HepG2 (cell line): ENCODE data around the gene NOC4L. TPM values are rescaled to one million over a fixed set of nuclear protein-coding genes. Genes with fewer than 3 reads are reported as not detected.

Experiments
- ATAC-seq: fragments of 200-7000 bp; cut with Tn5 transposase; 3 replicates; pipeline ENCODE4 v1.9.1; 2020; ENCODE audit warnings: mild to moderate bottlenecking, moderate library complexity
- BruUV-seq: library from RNA; stranded (reverse); fragments of 400-500 nt; replicated peaks from 2 replicates; lab custom pipeline; 2021; lab: Mats Ljungman, UMichigan
- CTCF ChIA-PET: fragments of 300-600 bp; formaldehyde crosslinking; extraction: SDS; loops from one replicate; lab custom pipeline; 2021; ENCODE audit warnings: low total read pairs, inconsistent platforms, low intra/inter-chr PET ratio; lab: Yijun Ruan, JAX
- POLR2A ChIA-PET: fragments of 350-600 bp; sonication (Branson Sonifier 250); formaldehyde crosslinking; loops from one replicate; lab custom pipeline; 2020; ENCODE audit warnings: antibody characterized with exemption, inconsistent platforms; lab: Yijun Ruan, JAX
- DNase-seq: peaks from one replicate; pipeline ENCODE4 v3.0.0-alpha.2; 2015; ENCODE audit warnings: low spot score
- FAIRE-seq: peaks from 3 replicates; lab custom pipeline; 2011; peaks lifted over from hg19 to GRCh38; lab: Jason Lieb, UNC
- H2AFZ ChIP-seq: one replicate; pipeline ENCODE4 v1.6.1; 2011; ENCODE audit warnings: low read length, inconsistent platforms
- H3K27ac ChIP-seq: fragments of 300-600 bp; 3 replicates; pipeline ENCODE4 v1.8.0; 2011; ENCODE audit warnings: mixed run types, mild to moderate bottlenecking, mixed read lengths, low read length, inconsistent platforms; ENCODE audit not compliant: insufficient read depth; ENCODE audit errors: extremely low read length
- H3K27me3 ChIP-seq, 2 experiments: fragments of 200-600 bp in 1 of 2; 2 replicates in 1 of 2; 3 replicates in 1 of 2; pipeline versions ENCODE4 v1.6.0 to v1.8.0; 2011; ENCODE audit warnings: low read length in 2 of 2, mild to moderate bottlenecking in 2 of 2, moderate library complexity in 2 of 2, inconsistent platforms in 1 of 2; ENCODE audit not compliant: insufficient read depth in 2 of 2, control insufficient read depth in 1 of 2
- H3K36me3 ChIP-seq, 2 experiments: fragments of 200-600 bp in 1 of 2; replicated peaks in 1 of 2; 2 replicates in 1 of 2; 3 replicates in 1 of 2; pipeline versions ENCODE4 v1.5.1 to v1.8.0; 2011; ENCODE audit warnings: low read length in 2 of 2, inconsistent platforms in 1 of 2; ENCODE audit not compliant: insufficient read depth in 2 of 2, control insufficient read depth in 1 of 2
- H3K4me1 ChIP-seq: 2 replicates; pipeline ENCODE4 v1.5.1; 2012; ENCODE audit warnings: low read length, inconsistent platforms; ENCODE audit not compliant: insufficient read depth
- H3K4me2 ChIP-seq: 2 replicates; pipeline ENCODE4 v1.6.0; 2011; ENCODE audit warnings: low read depth, low read length, inconsistent platforms
- H3K4me3 ChIP-seq, 3 experiments: fragments of 200-600 bp in 1 of 3; sonication (generic), shearing (Covaris generic) in 1 of 3; replicated peaks in 1 of 3; 2 replicates each; pipeline ENCODE4 v1.5.1; 2011 to 2016; ENCODE audit warnings: low read length in 3 of 3, inconsistent platforms in 2 of 3, low read depth in 2 of 3, mild to moderate bottlenecking in 2 of 3, control low read depth in 1 of 3, mixed read lengths in 1 of 3; ENCODE audit not compliant: insufficient read depth in 1 of 3
- H3K79me2 ChIP-seq: one replicate; pipeline ENCODE4 v1.6.1; 2011; ENCODE audit warnings: low read length, inconsistent platforms; ENCODE audit not compliant: insufficient read depth
- H3K9ac ChIP-seq: 2 replicates; pipeline ENCODE4 v1.6.0; 2011; ENCODE audit warnings: mild to moderate bottlenecking, low read depth, low read length, inconsistent platforms; ENCODE audit not compliant: insufficient read depth
- H3K9me3 ChIP-seq: 2 replicates; pipeline ENCODE4 v1.5.1; 2012; ENCODE audit warnings: mild to moderate bottlenecking, low read length
- H4K20me1 ChIP-seq: 2 replicates; pipeline ENCODE4 v1.6.0; 2011; ENCODE audit warnings: inconsistent platforms, mild to moderate bottlenecking, low read length, moderate library complexity; ENCODE audit not compliant: insufficient read depth
- AHR ChIP-seq: IDR thresholded peaks from 2 replicates; pipeline ENCODE4 v1.6.1; 2018; ENCODE audit warnings: missing genetic modification reagents, missing compliant biosample characterization
- FIP1L1 ChIP-seq: fragments of 200-400 bp; formaldehyde crosslinking; IDR thresholded peaks from 2 replicates; pipeline ENCODE4 v1.6.1; 2018; ENCODE audit warnings: low read depth, mild to moderate bottlenecking, low read length, moderate library complexity, borderline replicate concordance; ENCODE audit not compliant: insufficient read depth
- GATAD2A ChIP-seq: IDR thresholded peaks from 2 replicates; pipeline ENCODE4 v1.6.1; 2016
- KMT2B ChIP-seq: IDR thresholded peaks from 2 replicates; pipeline ENCODE4 v1.6.1; 2016; ENCODE audit warnings: missing genetic modification reagents, missing compliant biosample characterization
- NKX3-1 ChIP-seq: sonication (generic); formaldehyde crosslinking; IDR thresholded peaks from 2 replicates; pipeline ENCODE4 v1.5.0; 2020; ENCODE audit warnings: missing genetic modification reagents
- PHF21A ChIP-seq: sonication (generic); formaldehyde crosslinking; IDR thresholded peaks from 2 replicates; pipeline ENCODE4 v1.5.0; 2020; ENCODE audit warnings: mild to moderate bottlenecking, missing genetic modification reagents
- ZBTB21 ChIP-seq: sonication (generic); formaldehyde crosslinking; IDR thresholded peaks from 2 replicates; pipeline ENCODE4 v1.4.0; 2020; ENCODE audit warnings: missing genetic modification reagents
- ZBTB40 ChIP-seq, 2 experiments: fragments of 450-650 bp in 1 of 2; sonication (generic) in 1 of 2; formaldehyde crosslinking in 1 of 2; IDR thresholded peaks; 2 replicates each; pipeline versions ENCODE4 v1.6.1 to v1.8.0; 2016 to 2022; ENCODE audit warnings: antibody characterized with exemption in 1 of 2, mild to moderate bottlenecking in 1 of 2, missing genetic modification reagents in 1 of 2
- ZNF263 ChIP-seq: sonication (generic); formaldehyde crosslinking; IDR thresholded peaks from 2 replicates; pipeline ENCODE4 v1.4.0; 2020; ENCODE audit warnings: missing genetic modification reagents
- ZNF724P ChIP-seq: sonication (generic); formaldehyde crosslinking; IDR thresholded peaks from 2 replicates; pipeline ENCODE4 v1.8.0; 2022; ENCODE audit warnings: missing genetic modification reagents, borderline replicate concordance
- WGBS: methylation state at CpG from one replicate; pipeline ENCODE4 v1.1.6; 2017; ENCODE audit warnings: low lambda C conversion rate; 5-methylcytosine and 5-hydroxymethylcytosine counted together
- in situ Hi-C: cut with HindIII; loops from 2 replicates; pipeline ENCODE4 v1.10.0; 2017; ENCODE audit warnings: low pct_unique_long_range_greater_than_20kb; ENCODE audit not compliant: extremely low pct_ligation_motif_present
- intact Hi-C: fragments of 100-400 bp; cut with micrococcal nuclease; formaldehyde crosslinking; loops from one replicate; pipeline ENCODE4 v1.10.0; 2022; ENCODE audit not compliant: unreplicated experiment
- polyA plus RNA-seq, 8 experiments: library from polyadenylated mRNA; depleted of rRNA in 3 of 8; stranded (reverse) in 7 of 8; unstranded in 1 of 8; fragments of >200 nt; fragmentation: Illumina TruSeq in 4 of 8; extraction: Trizol in 4 of 8; gene quantifications; 2 replicates each; pipeline versions ENCODE4 v1.2.1 to v1.2.3, GENCODE V29; 2011 to 2016; ENCODE audit warnings: low read depth in 4 of 8, missing spikeins in 1 of 8, mixed read lengths in 1 of 8; ENCODE audit not compliant: insufficient read depth in 1 of 8
- total RNA-seq, 5 experiments: library from RNA; depleted of rRNA; stranded (reverse); fragments of >200 nt; fragmentation: Illumina TruSeq; extraction: Trizol; gene quantifications; 2 replicates each; pipeline ENCODE4 v1.2.3, GENCODE V29; 2016; ENCODE audit warnings: low read depth in 1 of 5
- TF ChIP-seq, protein P1 (sequence below), 2 experiments: sonication (generic) in 1 of 2; formaldehyde crosslinking in 1 of 2; IDR thresholded peaks; 2 replicates each; pipeline versions ENCODE4 v1.5.1 to v1.6.1; 2011 to 2020; ENCODE audit warnings: borderline replicate concordance in 1 of 2, low read depth in 1 of 2, low read length in 1 of 2, mild to moderate bottlenecking in 1 of 2, missing genetic modification reagents in 1 of 2, moderate library complexity in 1 of 2
- TF ChIP-seq, protein P2 (sequence below): sonication (generic); formaldehyde crosslinking; IDR thresholded peaks from 2 replicates; pipeline ENCODE4 v1.4.0; 2020; ENCODE audit warnings: mild to moderate bottlenecking, missing genetic modification reagents

The NOC4L gene
- total and polyA plus RNA-seq, 2 of the 13 experiments (the other 11 are each of a cell fraction or from before 2014, with no cell fraction given) = 4.3 to 14.6 TPM

DNA sequence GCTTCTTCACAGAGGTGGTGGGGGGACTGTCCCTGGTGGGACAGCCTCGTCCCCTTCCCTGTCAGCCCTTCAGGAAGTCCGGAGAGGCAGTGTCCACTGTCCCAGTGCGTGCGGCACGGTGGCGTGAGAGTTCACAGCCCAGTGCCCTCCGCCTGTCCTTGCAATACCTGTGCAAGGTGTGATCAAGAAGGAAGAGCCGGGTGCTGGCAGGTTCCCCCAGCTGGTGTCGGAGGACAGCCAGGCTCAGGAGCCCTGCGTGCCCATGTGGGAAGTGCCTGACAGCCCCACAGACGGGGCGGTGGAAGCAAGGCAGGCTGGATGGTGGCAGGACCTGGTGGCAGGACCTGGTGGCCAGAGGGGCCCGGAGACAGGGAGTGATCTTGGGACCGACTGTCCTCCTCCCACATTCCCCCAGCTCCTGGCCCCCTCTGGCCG lies 16.4 kb downstream of the NOC4L start:
- FAIRE-seq (no peak), DNase-seq (no peak), ATAC-seq (no peak; the same call in 1 of the 3 replicates)
- WGBS = 52% methylated on average over 8 of the region's 15 CpGs
- no TSS peak for BruUV-seq
- Histone ChIP-seq H3K9me3 (no peaks in the 10 kb centered on the region), H3K36me3 (peaks cover 0 to 2% of the 10 kb centered on the region in 2 experiments; a peak in 2 of 5 replicates), H3K4me2 (no peak overlapping the region), H3K4me3 (no peak overlapping the region), H3K4me1 (no peaks in the 10 kb centered on the region), H3K79me2 (no peaks in the 10 kb centered on the region), H2AFZ (no peak overlapping the region), H3K9ac (no peak overlapping the region), H4K20me1 (0 out of 2 replicates have a peak, but pooled peaks cover 3% of the 10 kb centered on the region), H3K27me3 (peaks cover 2 to 21% of the 10 kb centered on the region in 2 experiments; a peak in 3 of 5 replicates), H3K27ac (no peak overlapping the region)
- intact Hi-C loops = no loop called here
- in situ Hi-C loops = no loop called here
- ChIA-PET POLR2A (no interaction called here), CTCF (no interaction called here)
- TF ChIP-seq ZNF724P (CRISPR knock-in tag) (no peak), ZBTB40 (IDR thresholded peaks at IDR 0.05) (no peak), ZBTB40 (CRISPR knock-in tag; IDR thresholded peaks at IDR 0.05) (no peak), ZNF263 (CRISPR knock-in tag) (no peak), ZBTB21 (CRISPR knock-in tag) (no peak), AHR (CRISPR knock-in tag) (no peak), FIP1L1 (no peak), GATAD2A (no peak), PHF21A (CRISPR knock-in tag) (no peak), NKX3-1 (CRISPR knock-in tag) (no peak), KMT2B (CRISPR knock-in tag) (no peak)
- TF ChIP-seq, protein P1, sequence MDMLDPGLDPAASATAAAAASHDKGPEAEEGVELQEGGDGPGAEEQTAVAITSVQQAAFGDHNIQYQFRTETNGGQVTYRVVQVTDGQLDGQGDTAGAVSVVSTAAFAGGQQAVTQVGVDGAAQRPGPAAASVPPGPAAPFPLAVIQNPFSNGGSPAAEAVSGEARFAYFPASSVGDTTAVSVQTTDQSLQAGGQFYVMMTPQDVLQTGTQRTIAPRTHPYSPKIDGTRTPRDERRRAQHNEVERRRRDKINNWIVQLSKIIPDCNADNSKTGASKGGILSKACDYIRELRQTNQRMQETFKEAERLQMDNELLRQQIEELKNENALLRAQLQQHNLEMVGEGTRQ (IDR thresholded peaks at IDR 0.05; ENCODE audit: low read depth, low read length) = no peak
- TF ChIP-seq, protein P1 (CRISPR knock-in tag; IDR thresholded peaks at IDR 0.05; ENCODE audit: borderline replicate concordance) = no peak
- TF ChIP-seq, protein P2, sequence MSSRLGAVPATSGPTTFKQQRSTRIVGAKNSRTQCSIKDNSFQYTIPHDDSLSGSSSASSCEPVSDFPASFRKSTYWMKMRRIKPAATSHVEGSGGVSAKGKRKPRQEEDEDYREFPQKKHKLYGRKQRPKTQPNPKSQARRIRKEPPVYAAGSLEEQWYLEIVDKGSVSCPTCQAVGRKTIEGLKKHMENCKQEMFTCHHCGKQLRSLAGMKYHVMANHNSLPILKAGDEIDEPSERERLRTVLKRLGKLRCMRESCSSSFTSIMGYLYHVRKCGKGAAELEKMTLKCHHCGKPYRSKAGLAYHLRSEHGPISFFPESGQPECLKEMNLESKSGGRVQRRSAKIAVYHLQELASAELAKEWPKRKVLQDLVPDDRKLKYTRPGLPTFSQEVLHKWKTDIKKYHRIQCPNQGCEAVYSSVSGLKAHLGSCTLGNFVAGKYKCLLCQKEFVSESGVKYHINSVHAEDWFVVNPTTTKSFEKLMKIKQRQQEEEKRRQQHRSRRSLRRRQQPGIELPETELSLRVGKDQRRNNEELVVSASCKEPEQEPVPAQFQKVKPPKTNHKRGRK (CRISPR knock-in tag) = no peak
